OCI-LY7 (cell line): ENCODE results near the gene LSMEM2.

Source experiments
- EZH2phosphoT487 ChIP-seq: fragments of 200-600 bp; sonication (generic); IDR thresholded peaks from 2 replicates; pipeline ENCODE4 v1.6.1; 2018; ENCODE audit warnings: low read depth, borderline replicate concordance, mild to moderate bottlenecking, mixed run types, antibody characterized with exemption, low read length, moderate library complexity, mixed read lengths
- TF ChIP-seq, protein P1 (sequence below): fragments of 200-600 bp; sonication (generic); conservative IDR thresholded peaks from 2 replicates; pipeline ENCODE4 v1.5.1; 2014; ENCODE audit warnings: mild to moderate bottlenecking, antibody characterized with exemption, low read length, moderate library complexity, mixed read lengths

DNA sequence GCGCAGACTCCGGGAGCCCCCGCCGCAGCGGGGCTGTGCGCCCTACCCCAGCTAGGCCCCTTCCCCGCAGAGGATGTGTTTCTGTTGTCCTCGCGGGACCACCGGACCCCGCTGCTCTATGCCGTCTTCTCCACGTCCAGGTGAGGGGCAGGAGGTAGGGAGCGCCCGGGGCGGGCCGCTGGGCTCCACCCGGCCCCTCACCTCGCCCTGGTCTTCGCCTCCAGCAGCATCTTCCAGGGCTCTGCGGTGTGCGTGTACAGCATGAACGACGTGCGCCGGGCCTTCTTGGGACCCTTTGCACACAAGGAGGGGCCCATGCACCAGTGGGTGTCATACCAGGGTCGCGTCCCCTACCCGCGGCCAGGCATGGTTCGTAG is 5.2 kb upstream of the LSMEM2 start:
- TF ChIP-seq, protein P1, sequence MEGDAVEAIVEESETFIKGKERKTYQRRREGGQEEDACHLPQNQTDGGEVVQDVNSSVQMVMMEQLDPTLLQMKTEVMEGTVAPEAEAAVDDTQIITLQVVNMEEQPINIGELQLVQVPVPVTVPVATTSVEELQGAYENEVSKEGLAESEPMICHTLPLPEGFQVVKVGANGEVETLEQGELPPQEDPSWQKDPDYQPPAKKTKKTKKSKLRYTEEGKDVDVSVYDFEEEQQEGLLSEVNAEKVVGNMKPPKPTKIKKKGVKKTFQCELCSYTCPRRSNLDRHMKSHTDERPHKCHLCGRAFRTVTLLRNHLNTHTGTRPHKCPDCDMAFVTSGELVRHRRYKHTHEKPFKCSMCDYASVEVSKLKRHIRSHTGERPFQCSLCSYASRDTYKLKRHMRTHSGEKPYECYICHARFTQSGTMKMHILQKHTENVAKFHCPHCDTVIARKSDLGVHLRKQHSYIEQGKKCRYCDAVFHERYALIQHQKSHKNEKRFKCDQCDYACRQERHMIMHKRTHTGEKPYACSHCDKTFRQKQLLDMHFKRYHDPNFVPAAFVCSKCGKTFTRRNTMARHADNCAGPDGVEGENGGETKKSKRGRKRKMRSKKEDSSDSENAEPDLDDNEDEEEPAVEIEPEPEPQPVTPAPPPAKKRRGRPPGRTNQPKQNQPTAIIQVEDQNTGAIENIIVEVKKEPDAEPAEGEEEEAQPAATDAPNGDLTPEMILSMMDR = no peak
- no peak for TF ChIP-seq EZH2phosphoT487
